GM19239 (cell line): ENCODE measurements around the gene PLA2G4B.
"Not testable (repeated sequence)": the region's sequence is repeated elsewhere in the genome, so short reads cannot be mapped to it uniquely, and the experiment has no call there.

Experiments used
- DNase-seq: peaks from one replicate; pipeline ENCODE4 v3.0.0; 2011; ENCODE audit warnings: low spot score; ENCODE audit not compliant: insufficient read length
- FAIRE-seq: peaks from 2 replicates; lab custom pipeline; 2011; peaks lifted over from hg19 to GRCh38; lab: Jason Lieb, UNC

PLA2G4B gene

DNA sequence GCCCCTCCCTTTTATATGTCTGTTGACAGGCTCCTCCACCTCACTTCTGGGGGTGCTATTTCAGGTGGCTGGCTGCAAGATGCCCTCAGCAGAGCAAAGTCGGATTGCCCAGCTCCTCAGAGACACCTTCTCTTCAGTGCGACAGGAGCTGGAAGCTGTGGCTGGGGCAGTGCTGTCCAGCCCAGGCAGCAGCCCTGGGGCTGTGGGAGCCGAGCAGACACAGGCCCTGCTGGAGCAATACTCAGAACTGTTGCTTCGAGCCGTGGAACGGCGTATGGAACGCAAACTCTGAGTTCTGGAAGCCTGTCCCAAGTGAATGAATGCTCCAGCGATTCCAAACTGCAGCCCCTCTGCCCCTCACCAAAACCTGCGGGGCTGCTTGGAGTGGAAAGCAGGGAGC is 13.5 kb upstream of the PLA2G4B start:
- no peak for DNase-seq
- no peak for FAIRE-seq

DNA sequence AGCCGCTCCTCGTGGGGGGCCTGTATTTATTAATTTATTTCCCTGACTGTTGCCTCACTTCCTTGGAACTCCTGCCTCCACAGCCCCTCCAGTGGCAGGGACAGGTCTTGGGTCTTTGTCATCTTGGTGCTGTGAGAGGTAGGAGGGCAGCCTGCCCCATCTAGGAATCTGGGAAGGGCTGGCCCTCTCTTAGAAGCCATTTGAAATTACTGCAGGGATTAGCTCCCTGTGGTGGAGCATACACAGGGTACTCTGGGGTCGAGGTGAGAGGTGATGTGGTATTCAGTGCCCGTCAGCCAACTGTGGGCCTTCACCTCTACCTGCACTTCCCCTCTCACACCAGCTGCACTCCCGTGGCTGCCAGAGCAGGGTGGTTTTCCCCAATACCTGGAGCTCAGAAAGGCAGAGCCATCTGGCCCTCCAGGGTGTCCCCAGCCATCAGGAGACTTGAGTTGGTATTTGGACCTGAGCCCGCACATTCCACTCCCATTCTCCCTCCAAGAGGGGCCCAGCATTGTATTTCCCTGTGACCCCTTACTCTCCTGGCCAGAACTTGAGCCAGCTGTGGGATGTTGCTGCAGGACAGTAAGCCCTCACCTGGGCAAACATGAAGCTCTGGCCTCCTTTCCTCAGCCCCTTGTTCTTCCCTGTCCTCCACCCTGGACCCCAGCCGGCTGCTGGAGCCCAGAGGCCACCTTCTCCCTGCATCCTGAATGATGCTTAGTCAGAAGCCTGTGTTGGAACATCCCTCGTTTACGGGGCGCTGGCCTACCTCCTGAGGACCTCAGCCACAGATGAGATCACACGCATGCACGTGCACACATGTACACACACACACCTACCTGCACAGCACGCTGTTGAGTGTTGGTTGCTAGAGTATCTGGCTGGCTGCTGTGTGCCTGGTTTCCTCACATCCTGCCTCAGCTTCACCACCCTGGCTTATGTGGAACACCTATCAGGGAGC is 12.8 kb upstream of the PLA2G4B start:
- FAIRE-seq (no peak), DNase-seq (no peak)

DNA sequence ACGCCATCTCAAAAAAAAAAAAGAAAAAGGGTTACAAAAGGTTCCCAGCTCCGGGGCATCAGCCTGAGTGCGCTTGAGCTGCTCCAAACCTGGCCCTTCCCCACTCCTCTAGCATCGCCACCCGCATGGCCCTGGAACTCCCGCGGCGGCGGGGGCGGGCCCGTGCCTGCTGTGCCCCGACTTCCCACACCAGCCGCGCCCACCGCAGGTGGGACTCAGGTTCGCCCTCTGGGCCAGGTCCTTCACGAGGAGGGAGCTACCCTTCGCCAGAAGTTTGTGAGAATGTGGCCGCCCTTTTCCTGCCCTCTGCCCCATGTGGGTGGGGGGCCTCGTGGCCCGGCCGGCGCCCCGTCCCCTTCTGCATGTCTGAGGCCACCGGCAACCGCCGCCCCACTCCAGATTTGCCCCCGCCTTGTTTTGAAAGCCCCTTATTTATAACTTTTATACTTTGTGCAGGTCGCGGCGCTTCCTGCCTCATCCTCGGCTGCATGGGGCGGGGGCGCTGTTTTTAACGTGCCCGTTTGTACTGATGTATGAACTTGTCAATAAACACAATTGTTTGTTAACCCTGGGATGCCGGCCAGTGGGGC is 11.3 kb upstream of the PLA2G4B start:
- no peak for DNase-seq
- FAIRE-seq = no peak

DNA sequence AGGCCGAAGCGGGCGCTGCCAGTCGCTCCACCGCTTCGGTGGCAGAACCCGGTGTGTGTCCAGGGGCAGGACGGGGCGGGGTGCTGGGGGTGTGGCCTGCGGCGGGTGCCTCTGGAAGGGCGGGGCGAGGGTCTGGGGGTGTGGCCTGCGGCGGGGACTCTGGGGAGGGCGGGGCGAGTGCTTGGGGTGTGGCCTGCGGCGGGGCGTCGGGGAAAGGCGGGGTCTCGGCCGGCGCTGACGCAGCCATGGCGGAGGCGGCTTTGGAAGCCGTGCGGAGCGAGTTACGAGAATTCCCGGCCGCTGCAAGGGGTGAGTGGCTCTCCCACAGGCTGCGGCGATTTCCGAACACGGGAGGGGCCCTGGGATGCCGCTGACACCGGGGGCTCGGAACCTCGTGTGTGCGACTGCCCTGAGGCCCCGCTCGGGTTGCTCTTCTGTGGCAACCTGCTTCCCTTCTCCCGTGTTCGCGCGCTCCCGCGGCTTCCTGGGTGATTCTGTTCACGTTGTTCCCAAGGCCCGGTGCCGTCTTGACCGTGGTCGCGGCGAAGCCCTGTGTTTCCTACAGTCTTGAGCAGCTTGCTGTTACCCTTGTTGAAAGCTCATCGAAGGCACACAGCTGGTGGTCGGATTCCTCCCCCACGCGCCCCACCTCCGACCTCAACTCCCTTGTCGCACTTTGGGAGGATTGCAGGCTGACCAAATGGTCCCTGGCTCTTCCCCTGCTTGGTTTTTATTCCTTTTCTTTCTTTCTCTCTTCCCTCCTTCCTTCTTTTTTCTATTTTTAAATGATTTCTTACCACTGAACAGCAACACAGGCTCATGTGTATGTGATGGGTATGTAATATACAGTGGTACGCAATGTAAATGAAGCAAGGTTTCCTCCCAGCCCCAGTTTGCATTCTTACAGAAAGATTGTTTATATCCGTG is 10.5 kb upstream of the PLA2G4B start, which contains the start of gene JMJD7:
JMJD7 (plus strand) TSS at position 213 of the 927 bp plus-strand sequence; CDS start at position 246, 33 bp downstream.
- DNase-seq = peak; percentile 95
- FAIRE-seq = peak; percentile 61

DNA sequence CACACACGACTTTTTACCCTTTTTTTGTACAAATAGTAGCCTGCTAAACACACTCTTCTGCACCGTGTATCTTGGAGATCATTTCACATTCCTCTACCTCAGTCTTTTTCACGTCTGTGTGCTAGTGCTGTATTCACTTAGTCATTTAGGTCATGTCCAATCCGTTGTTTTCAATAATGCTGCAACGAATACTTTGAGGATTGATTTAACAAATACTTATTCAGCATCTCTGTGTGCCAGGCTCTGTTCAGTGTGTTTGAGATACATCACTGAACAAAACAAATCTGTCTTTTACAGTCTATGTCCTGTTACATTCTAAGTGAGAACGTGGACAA is 9.9 kb upstream of the PLA2G4B start:
- no peak for DNase-seq
- FAIRE-seq = peak; percentile 89

DNA sequence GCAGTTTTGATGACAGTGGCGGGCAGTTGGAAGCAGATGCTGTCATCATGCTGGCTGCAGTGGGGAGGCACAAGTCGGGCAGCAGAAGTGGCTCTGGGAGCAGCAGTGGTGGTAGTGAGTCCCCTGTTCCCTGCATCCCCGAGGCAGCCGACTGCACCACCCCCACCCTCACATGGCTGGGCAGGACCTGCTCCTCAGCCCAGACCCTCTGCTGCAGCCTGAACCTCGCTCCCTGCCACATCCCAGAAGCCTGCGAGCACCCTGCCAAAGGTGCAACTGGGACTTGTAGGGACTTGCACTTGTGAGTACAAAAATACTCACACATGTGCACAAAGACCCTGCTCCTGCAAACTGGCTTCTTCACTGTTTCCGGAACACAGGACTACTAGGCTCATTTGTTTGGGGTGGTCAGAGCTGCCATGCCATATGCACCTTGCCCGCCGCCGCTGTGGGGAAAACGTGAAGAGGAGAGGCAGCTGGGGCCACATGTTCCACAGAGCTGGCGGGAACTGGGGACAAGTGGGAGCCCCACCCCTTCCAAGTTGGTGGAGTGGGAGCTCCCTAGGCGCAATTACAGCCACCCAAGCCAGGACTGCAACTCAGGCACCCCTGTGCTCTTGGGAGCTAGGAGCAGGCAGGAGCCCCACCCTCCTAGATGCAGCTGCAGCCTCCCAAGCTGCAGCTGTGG is 8.5 kb upstream of the PLA2G4B start:
- FAIRE-seq = no peak
- DNase-seq = no peak

DNA sequence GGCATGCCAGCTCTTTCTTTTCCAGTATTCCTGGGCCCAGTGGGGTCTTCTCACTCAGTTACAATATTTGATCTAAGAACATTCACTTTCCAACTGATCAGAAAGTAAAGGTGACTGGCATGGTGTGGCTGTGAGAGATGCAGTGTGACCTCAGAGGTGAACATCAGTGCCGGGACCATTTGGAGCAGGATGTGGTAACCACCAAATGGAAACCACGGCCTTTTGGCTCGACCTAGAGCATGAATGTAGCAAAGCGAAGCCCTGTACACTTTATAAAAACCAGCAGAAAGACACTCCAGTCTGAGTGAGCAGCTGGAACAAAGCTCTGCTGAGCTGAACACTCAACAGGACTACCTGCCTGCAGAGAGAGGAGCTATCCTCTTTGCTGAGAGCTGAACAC is 7.4 kb upstream of the PLA2G4B start:
- not testable (repeated sequence) for DNase-seq, FAIRE-seq

DNA sequence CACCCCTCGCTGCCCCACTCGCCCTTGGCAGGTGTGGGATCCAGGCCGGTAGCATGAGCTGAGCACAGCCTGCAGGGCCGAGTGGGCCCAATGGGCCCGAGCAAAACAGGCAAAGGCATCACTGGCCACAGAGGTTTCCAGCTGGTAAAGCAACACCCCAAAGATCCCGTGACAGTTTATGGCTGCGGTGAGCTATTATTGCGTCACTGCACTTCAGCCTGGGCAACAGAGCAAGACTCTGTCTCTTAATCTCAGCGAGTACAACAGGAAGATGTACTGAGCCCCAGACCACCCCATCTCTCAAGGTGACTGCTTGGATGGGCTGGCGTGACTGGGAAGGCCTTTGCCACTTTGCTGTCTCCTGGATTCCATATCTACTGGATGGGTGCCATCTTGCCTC is 6.4 kb upstream of the PLA2G4B start:
- FAIRE-seq (no peak), DNase-seq (no peak)

DNA sequence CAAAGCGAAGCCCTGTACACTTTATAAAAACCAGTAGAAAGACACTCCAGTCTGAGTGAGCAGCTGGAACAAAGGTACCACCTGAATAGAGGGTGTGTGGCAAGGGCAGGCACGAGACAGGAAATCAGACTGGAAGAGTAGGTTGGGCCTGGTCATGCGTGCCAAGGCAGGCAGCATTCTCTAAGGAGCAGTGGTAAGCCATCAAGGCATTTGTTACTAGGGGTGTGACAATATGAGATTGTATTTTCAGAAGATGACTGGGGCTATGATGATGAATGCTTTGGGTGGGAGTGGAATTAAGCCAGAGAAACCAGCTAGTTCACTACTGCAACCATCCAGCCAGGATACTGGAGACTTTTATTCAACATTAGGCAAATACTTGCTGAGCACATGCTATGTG is 5.8 kb upstream of the PLA2G4B start:
- FAIRE-seq = no peak
- no peak for DNase-seq

DNA sequence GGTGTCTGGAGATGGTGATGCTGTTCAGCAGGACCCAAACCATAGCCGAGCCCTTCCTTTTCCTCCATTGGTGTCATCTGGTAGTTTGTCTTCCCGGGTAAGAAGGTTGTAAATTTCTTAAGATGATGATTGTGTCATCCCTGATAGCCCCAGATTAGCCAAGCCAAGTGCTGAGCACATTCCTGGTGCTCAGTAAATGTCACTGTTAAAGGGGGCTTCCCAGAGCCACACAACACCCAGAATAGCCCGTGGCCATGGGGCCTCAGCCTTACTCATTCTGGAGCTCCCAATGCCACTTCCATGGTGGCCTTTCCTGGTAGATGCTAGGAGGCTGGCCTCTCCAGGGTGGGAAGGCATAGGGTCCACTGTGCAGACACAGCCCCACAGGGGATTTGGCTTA is 4.6 kb upstream of the PLA2G4B start:
- DNase-seq (no peak), FAIRE-seq (no peak)

DNA sequence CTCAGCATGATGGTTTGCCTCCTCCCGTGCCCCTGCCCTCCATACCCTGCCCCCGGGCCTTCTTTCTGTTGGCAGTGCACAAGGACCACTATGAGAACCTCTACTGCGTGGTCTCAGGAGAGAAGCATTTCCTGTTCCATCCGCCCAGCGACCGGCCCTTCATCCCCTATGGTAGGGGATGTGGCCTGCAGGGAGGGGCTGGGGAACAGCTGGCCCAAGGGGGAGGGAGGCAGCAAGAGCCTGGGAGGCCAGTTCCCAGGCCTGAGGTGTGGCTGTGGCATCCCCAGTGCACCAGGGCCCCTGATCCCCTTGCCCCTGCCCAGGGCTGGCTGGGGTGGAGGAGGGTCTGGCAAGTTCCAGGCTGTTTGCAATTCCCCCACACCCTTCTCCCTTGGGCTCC is 2.6 kb upstream of the PLA2G4B start:
- no peak for DNase-seq
- FAIRE-seq = no peak

DNA sequence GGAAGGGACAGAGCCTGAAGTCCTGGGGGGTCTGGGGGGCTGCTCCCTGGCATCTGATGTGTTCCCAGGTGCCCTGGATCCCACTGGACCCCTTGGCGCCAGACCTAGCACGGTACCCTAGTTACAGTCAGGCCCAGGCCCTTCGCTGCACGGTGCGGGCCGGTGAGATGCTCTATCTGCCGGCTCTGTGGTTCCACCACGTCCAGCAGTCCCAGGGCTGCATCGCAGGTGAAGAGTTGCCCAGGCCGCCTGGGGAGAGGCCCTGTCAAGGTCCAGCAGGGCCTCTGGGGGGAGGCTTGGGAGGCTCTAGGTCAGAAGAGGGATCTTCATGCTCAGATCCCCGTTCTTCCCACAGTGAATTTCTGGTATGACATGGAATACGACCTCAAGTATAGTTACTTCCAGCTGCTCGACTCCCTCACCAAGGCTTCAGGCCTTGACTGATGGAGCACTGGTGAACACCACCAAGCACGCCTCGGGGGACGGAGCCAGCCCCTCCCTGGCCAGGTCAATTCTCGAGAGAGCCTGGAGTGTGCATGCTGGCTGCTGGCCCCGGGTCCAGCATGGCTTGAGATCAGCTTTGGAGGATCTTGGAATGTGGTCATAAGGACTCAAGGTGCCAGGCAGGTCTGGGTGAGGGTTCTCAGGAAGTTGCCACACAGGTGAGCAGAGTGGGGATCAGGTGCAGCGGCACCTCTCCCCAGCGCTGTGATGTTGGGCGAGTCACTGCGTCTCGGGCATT is 1.8 kb upstream of the PLA2G4B start:
- FAIRE-seq (no peak), DNase-seq (no peak)

DNA sequence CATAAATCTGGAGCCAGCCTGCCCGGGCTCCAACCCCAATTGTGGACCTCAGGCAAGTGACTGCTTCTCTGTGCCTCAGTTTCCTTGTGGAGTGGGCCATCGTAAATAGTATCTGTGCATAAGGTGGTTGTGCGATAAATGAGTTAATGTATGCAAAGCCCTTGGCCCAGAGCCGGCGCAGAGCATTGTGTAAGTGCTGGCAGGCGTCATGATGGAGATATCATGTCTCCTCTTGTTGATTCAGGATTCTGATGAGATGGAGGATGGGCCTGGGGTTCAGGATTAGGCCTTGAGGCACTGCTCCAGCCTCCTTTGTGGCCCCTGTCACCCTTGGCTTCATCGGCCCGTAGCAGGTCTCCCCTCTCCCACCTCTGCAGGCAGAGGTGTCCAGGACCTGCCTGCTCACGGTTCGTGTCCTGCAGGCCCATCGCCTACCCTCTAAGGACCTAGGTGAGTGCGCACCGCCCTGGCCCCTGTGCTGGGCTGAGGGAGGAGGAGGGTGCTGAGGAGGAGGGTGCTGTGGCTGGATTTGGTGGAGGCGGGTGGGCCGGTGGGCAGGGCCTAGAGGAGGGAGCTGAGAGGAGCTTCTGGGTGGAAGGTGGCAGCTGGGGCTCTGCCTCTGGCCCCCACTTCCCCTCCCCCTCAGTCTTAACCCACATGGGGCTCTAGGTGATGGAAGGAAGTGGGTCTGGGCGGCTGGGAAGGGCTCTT is 1.3 kb downstream of the PLA2G4B start:
- DNase-seq = no peak
- no peak for FAIRE-seq

DNA sequence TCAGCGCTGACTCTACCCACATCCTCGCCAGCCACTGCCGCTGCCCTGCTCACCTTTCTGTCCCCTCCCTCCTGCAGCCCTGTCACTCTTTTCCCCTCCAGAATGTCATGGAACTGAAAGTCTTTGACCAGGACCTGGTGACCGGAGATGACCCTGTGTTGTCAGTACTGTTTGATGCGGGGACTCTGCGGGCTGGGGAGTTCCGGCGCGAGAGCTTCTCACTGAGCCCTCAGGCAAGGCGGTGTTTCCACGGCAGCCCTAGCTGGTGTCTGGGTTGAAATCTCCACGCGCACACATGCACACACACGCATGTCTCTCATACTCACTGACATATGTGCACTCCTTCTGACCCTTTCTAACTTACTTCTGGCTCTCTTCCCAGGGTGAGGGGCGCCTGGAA is 2.0 kb downstream of the PLA2G4B start:
- DNase-seq = no peak
- no peak for FAIRE-seq

DNA sequence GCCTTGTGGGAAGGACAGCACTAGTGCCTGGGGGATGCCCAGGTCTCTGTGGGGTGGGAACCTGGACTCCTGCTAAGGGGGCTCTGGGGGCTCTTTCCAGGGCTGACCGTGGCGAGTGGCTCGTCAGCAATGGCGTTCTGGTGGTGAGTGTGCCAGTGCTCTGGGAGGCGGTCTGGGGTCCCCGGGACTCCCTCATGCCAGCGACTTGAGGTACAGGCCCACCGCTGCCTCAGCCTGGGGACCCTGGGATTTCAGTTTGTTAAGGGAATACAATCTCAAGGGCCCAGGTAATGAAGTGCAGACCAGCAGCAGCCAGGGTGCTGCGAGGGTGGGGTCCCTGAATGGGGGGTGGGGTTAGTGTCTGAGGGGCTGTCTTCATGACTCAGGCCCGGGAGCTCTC is 2.5 kb downstream of the PLA2G4B start:
- FAIRE-seq = no peak
- DNase-seq = no peak

DNA sequence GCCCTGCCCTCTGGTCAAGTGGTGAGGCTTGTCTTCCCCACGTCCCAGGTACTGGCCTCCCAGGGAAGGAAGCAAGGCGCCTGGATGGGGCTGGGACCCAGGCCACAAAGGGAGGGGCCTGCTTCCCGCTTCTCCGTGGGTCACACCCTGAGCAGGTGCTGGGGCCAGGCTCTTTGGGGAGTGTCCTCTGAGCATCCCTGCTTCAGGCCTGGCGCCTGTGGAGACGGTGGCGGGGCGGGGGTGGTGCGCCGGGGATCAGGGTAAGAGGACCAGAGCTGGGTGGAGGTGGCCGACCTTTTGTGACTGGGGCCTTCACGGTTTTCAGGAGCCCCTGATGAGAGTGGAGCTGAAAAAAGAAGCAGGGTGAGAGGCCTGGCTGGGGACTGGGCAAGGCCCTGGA is 3.6 kb downstream of the PLA2G4B start:
- DNase-seq (no peak), FAIRE-seq (no peak)

DNA sequence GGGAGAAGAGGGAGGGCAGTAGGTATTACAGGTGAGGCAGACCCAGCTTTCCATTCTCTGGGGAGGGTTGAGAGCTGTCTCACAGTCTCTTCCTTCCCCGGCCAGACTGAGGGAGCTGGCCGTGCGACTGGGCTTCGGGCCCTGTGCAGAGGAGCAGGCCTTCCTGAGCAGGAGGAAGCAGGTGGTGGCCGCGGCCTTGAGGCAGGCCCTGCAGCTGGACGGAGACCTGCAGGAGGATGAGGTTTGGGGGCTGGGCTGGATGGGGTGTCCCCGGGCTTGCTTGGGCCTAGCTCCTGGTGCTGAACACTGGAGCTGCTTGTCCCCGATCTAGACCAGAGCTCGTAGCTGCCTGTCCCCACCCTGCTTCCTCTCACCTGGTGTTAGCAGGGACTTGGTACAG is 4.9 kb downstream of the PLA2G4B start:
- DNase-seq = no peak
- FAIRE-seq = no peak

DNA sequence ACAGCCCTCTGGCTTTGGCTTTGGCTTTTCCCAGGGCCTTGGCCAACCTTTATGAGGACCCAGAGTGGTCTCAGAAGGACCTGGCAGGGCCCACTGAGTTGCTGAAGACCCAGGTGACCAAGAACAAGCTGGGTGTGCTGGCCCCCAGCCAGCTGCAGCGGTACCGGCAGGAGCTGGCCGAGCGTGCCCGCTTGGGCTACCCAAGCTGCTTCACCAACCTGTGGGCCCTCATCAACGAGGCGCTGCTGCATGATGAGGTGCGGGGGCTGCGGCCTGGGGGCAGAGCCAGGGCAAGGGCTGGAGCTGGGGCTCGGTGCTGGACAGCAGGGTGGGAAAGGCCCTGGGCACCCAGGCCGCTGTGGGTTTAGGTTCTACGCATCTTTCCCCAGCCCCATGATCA is 6.2 kb downstream of the PLA2G4B start:
- DNase-seq (no peak), FAIRE-seq (no peak)

DNA sequence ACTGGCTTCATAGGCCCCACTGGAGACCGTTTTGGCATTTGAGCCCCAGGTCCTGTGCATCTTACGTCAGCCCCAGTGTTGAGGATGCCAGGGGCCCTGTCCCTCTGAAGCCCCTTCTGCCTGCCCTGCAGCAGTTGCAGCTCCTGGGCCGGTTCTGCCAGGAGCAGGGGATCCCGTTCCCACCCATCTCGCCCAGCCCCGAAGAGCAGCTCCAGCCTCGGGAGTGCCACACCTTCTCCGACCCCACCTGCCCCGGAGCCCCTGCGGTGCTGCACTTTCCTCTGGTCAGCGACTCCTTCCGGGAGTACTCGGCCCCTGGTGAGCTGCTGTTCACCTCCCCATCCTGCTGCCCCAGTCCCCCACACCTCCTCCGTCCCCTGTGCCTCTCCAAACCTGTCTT is 8.6 kb downstream of the PLA2G4B start:
- no peak for FAIRE-seq
- DNase-seq = no peak
